ENCODE measurements around the gene CHCHD2.

GRCh38 chr7:56107954-56108258 lies 1.6 kb upstream of the CHCHD2 start:
- no peak for TF ChIP-seq EZH2phosphoT487 (IDR thresholded peaks at IDR 0.05)
- TF ChIP-seq, protein P1, sequence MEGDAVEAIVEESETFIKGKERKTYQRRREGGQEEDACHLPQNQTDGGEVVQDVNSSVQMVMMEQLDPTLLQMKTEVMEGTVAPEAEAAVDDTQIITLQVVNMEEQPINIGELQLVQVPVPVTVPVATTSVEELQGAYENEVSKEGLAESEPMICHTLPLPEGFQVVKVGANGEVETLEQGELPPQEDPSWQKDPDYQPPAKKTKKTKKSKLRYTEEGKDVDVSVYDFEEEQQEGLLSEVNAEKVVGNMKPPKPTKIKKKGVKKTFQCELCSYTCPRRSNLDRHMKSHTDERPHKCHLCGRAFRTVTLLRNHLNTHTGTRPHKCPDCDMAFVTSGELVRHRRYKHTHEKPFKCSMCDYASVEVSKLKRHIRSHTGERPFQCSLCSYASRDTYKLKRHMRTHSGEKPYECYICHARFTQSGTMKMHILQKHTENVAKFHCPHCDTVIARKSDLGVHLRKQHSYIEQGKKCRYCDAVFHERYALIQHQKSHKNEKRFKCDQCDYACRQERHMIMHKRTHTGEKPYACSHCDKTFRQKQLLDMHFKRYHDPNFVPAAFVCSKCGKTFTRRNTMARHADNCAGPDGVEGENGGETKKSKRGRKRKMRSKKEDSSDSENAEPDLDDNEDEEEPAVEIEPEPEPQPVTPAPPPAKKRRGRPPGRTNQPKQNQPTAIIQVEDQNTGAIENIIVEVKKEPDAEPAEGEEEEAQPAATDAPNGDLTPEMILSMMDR (IDR thresholded peaks at IDR 0.05): no peak
- no peak for TF ChIP-seq EZH2 (IDR thresholded peaks at IDR 0.05)

All from neural progenitor cell (in vitro differentiated cells).